ENCODE measurements around the gene LDB3.

LDB3 gene

GRCh38 chr10:86651021-86651471 is 17.3 kb upstream of the LDB3 start:
- Histone ChIP-seq H2AFZ (ENCODE audit: low read length) (no peak overlapping the region), H3K4me2 (ENCODE audit: low read length) (no peak overlapping the region)
- TF ChIP-seq EZH2 (IDR thresholded peaks at IDR 0.05; ENCODE audit: borderline replicate concordance, low read length): no peak

GRCh38 chr10:86651631-86652331 is 16.5 kb upstream of the LDB3 start:
- no peaks in the 10 kb centered on the region for H3K79me2 ChIP-seq (ENCODE audit: insufficient read depth, low read length)

More at GRCh38 chr10:86651021-86651471, 17.3 kb upstream of the LDB3 start:
- Histone ChIP-seq H3K79me2 (ENCODE audit: insufficient read depth, low read length) (no peaks in the 10 kb centered on the region), H3K36me3 (ENCODE audit: insufficient read depth, low read length) (no peaks in the 10 kb centered on the region), H3K27me3 (ENCODE audit: insufficient read depth, low read length) (0 out of 2 replicates have a peak, but pooled peaks cover 2% of the 10 kb centered on the region), H3K4me3 (ENCODE audit: low read depth, low read length, poor library complexity, severe bottlenecking) (no peak overlapping the region), H3K9me2 (ENCODE audit: low read depth, low read length) (no peaks in the 10 kb centered on the region), H3K27ac (ENCODE audit: low read depth, low read length, poor library complexity, severe bottlenecking) (no peak overlapping the region), H4K20me1 (ENCODE audit: insufficient read depth, low read length) (no peaks in the 10 kb centered on the region), H3K9ac (ENCODE audit: low read length) (no peak overlapping the region), H3F3A (ENCODE audit: insufficient read depth, low read length) (no peaks in the 10 kb centered on the region), H3K9me3 (ENCODE audit: low read length) (no peaks in the 10 kb centered on the region), H3K4me1 (ENCODE audit: insufficient read depth, low read length, severe bottlenecking) (no peaks in the 10 kb centered on the region)

GRCh38 chr10:86652361-86653202 is 15.7 kb upstream of the LDB3 start:
- Histone ChIP-seq H3K27me3 (ENCODE audit: insufficient read depth, low read length) (0 out of 2 replicates have a peak, but pooled peaks cover 2% of the 10 kb centered on the region), H3F3A (ENCODE audit: insufficient read depth, low read length) (no peaks in the 10 kb centered on the region), H3K4me1 (ENCODE audit: insufficient read depth, low read length, severe bottlenecking) (no peaks in the 10 kb centered on the region), H3K9me2 (ENCODE audit: low read depth, low read length) (no peaks in the 10 kb centered on the region), H4K20me1 (ENCODE audit: insufficient read depth, low read length) (no peaks in the 10 kb centered on the region), H3K9me3 (ENCODE audit: low read length) (no peaks in the 10 kb centered on the region), H3K79me2 (ENCODE audit: insufficient read depth, low read length) (no peaks in the 10 kb centered on the region), H3K4me2 (ENCODE audit: low read length) (no peak overlapping the region), H3K27ac (ENCODE audit: low read depth, low read length, poor library complexity, severe bottlenecking) (no peak overlapping the region), H3K4me3 (ENCODE audit: low read depth, low read length, poor library complexity, severe bottlenecking) (no peak overlapping the region), H2AFZ (ENCODE audit: low read length) (no peak overlapping the region), H3K36me3 (ENCODE audit: insufficient read depth, low read length) (no peaks in the 10 kb centered on the region), H3K9ac (ENCODE audit: low read length) (no peak overlapping the region)
- TF ChIP-seq EZH2 (IDR thresholded peaks at IDR 0.05; ENCODE audit: borderline replicate concordance, low read length): no peak
- no peak for TF ChIP-seq CTCF (IDR thresholded peaks at IDR 0.05; ENCODE audit: low read length)

More at GRCh38 chr10:86651631-86652331, 16.5 kb upstream of the LDB3 start:
- no peaks in the 10 kb centered on the region for H3K9me3 ChIP-seq (ENCODE audit: low read length)
- no peak overlapping the region for H3K27ac ChIP-seq (ENCODE audit: low read depth, low read length, poor library complexity, severe bottlenecking)
- H3K4me3 ChIP-seq (ENCODE audit: low read depth, low read length, poor library complexity, severe bottlenecking): no peak overlapping the region
- no peaks in the 10 kb centered on the region for H3K36me3 ChIP-seq (ENCODE audit: insufficient read depth, low read length)
- H3K9ac ChIP-seq (ENCODE audit: low read length): no peak overlapping the region
- TF ChIP-seq CTCF (IDR thresholded peaks at IDR 0.05; ENCODE audit: low read length) (no peak), EZH2 (IDR thresholded peaks at IDR 0.05; ENCODE audit: borderline replicate concordance, low read length) (no peak)
- no peaks in the 10 kb centered on the region for H3K4me1 ChIP-seq (ENCODE audit: insufficient read depth, low read length, severe bottlenecking)
- no peaks in the 10 kb centered on the region for H3K9me2 ChIP-seq (ENCODE audit: low read depth, low read length)
- no peaks in the 10 kb centered on the region for H4K20me1 ChIP-seq (ENCODE audit: insufficient read depth, low read length)
- H3K4me2 ChIP-seq (ENCODE audit: low read length): no peak overlapping the region
- no peak overlapping the region for H2AFZ ChIP-seq (ENCODE audit: low read length)
- 0 out of 2 replicates have a peak, but pooled peaks cover 2% of the 10 kb centered on the region for H3K27me3 ChIP-seq (ENCODE audit: insufficient read depth, low read length)
- no peaks in the 10 kb centered on the region for H3F3A ChIP-seq (ENCODE audit: insufficient read depth, low read length)

Data from OCI-LY1 (cell line).